ENCODE results near the gene CAPN2.
"Not testable (repeated sequence)": the region's sequence is repeated elsewhere in the genome, so short reads cannot be mapped to it uniquely, and the experiment has no call there.

GRCh38 chr1:223809905-223810304 is 97.6 kb downstream of the CAPN2 start:
- not testable (repeated sequence) for TF ChIP-seq CTCF (conservative IDR thresholded peaks at IDR 0.05); EZH2 (IDR thresholded peaks at IDR 0.05; ENCODE audit: low read depth)
